Fibroblast of skin of left quadriceps (primary cell): Measurements from ENCODE around the gene INTS1.
"Not testable (repeated sequence)": the region's sequence is repeated elsewhere in the genome, so short reads cannot be mapped to it uniquely, and the experiment has no call there.

Source experiments
- DNase-seq, 2 experiments: peaks; one replicate each; pipeline ENCODE4 v3.0.0-alpha.2; 2013; ENCODE audit warnings: low read depth in 2 of 2

Gene INTS1

DNA sequence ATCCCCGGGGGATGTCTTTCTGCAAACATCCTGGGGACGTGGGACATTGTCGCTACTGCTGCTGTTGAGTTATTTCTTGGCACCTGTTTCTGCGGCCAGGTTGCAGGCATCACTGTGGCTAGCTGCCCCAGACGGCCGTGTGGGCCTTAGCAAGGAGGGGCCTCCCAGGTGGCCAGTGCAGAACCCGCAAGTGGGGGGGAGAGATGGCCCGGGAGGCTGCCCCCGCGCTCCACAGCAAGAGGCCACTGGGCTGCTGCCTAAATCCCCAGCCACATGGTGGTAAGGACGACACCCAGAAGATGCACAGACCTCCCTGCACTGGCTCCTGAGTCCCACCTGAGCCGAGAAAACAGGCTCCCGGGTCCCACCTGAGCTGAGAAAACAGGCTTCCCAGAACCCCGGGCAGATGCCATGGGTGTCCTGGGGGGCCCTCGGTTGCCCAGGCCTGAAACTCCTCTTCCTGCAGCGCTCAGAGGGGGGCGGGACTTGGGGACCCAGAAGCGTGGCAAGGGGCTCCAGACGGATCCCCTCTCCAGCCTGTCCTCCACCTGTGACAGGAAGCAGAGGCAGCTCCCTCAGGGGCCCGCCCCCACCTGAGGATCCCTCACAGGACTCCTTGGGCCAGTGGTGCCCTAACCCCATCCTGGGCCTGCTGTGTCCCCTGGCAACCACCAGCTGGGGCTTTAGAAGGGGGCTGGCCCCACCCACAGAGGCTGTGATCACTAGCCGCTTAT, 25.4 kb upstream of the INTS1 start:
- DNase-seq: no peak

DNA sequence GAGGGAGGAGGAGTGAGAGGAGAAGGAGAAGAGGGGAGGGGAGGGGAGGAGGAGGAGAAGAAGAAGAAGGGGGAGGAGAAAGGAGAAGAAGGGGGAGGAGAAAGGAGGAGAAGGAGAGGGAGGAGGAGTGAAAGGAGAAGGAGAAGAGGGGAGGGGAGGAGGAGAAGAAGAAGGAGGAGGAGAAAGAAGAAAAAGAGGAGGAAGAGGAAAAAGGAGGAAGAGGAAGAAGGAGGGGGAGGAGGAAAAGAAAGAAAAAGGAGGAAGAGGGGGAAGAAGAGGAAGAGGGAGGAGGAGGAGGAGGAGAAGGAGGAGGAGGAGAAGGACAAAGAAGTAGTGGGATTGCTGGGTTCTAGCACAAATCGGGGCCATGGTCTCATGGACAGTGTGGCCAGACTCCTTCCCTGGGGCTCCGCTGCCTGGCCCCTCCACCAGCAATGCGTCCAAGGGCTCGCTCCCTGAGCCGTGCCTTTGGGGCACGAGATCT, 22.1 kb upstream of the INTS1 start:
- no peak for DNase-seq

DNA sequence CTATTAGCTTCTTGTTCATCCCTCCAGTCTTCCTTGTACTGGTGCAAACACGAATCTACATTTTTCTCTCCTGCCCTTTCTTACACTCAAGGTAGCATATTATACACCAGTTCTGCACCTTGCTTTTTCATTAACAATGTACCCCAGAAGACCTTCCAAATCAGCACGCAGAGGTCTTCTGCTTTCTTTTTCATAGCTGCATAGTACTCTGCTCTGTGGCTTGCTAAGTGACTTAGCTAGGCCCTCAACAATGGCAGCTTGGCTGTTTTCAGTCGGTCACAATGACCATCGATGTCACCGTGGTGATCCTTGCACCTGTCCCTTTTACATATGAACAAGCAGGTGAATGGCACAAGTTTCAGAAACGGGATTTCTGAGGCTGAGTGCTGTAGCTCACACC, 21.2 kb upstream of the INTS1 start:
- no peak for DNase-seq

DNA sequence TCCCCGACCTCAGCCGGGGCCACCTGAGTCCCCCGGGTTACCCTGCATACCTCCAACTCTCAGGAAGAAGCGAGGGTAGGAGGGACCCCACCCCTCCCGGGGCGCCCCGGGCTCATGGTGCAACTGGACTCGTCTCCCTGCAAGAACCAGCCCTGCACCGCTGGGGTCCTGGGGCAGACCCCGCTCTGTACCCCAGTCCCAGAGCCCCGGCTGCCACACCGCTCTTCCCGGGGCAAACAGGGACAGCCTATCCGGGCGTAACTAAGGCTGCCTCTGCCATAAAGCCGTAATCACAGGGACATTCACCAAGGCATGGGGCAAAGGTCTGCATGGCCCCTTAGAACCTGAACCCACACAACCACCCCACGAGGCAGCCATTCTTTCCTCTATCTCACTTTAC, 19.7 kb upstream of the INTS1 start:
- DNase-seq: no peak

DNA sequence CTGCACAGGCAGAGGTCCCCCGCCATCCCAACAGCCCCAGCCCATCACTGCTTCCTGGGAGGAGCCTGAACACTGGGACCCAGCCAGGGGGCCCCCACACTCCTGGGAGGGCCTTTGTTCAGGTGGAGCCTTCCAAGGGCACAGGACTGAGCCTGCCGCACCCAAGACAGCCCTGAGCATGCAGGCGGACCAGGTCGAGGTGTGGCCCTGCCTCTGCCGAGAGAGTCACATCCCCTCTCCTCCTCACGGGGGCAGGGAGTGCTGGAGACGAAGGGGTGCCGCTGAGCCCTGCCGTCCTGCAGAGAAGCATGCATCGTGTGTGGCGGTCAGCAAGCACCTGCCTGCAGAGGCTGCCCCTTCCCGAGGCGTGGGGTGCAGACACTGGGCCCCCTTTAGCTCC, 19.0 kb upstream of the INTS1 start:
- no peak for DNase-seq

DNA sequence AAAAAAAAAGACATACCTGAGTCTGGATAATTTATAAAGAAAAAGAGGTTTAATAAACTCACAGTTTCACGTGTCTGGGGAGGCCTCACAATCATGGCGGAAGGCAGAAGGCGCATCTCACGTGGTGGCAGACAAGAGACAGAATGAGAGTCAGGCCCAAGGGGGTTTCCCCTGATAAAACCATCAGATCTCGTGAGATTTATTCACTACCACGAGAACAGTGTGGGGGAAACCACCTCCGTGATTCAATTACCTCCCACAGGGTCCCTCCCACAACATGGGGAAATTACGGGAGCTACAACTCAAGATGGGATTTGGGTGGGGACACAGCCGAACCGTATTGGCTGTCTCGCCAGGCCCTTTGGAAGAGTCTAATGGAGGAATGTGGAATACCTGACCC, 17.3 kb upstream of the INTS1 start:
- DNase-seq: no peak

DNA sequence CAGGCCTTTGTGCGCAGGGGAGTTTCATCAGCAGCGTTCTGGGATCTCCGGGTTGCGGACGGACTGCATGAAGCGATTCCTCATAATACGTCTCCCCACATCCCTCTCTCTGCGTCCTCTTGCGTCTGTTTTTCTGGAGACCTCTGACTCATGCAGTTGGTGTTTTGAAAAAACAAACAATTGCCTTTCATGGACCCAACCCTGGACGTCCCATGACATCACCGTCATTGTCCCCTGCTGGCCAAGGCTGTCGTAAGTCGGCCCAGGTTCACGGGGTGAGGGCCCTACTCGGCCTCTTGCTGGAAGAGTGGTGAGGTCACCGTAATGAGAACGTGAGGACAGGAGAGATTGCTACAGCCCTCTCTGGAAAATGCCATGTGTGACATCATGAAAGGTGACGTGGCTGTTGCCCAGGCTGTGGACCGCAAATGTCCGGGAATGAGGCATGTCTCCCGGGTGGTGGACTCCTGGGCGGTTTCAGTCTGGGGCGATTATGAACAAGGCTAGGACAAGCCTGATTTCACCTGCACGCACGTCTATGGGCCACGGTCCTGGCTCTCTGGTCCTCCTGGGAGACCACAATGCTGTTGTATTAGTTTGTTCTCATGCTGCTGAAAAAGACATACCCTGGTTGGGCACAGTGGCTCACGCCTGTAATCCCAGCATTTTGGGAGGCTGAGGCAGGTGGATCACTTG, 16.5 kb upstream of the INTS1 start:
- no peak for DNase-seq

DNA sequence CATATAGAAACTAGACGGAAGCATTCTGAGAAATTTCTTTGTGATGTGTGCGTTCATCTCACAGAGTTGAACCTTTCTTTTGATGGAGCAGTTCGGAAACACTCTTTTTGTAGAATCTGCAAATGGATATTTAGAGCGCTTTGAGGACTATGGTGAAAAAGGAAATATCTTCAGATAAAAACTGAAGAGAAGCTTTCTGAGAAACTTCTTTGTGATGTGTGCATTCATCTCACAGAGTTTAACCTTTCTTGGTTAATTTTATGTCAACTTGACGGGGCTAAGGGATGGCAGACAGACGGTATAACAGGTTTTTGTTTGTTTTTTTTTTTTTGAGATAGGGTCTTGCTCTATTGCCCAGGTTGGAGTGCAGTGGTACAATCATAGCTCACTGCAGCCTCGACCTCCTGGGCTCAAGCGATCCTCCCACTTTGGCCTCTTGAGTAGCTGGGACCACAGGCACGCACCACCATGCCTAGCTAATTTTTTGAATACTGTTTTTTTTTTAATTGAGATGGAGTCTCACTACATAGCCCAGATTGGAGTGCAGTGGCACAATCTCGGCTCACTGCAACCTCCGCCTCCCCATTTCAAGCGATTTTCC, 15.2 kb upstream of the INTS1 start:
- DNase-seq: not testable (repeated sequence)

DNA sequence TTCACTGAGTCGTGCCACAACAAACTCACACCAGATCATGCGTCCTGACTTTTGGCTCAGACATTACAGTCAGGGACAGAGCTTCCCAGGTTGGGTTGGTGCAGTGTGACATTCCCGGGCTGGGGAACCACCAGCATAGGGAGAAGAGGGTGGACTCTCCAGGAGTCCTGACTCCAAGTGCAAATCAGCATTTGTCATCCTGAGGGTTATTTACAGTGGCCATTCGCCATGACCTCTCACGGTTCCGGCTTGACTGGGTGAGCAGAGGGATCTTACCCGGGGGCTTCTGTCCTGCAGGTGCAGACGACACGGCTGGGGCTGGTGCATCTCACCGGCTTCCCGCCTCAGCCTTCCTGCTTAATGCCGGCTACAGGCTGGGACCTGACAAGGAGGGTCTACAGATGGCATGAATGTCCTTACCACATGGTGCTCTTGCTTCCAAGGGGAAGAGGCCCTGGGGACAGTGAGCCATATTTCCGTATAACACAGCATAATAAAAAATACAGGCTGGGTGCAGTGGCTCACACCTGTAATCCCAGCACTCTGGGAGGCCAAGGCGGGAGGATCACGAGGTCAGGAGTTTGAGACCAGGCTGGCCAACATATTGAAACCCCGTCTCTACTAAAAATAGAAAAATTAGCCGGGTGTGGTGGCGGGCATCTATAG, 12.5 kb upstream of the INTS1 start:
- DNase-seq: no peak

DNA sequence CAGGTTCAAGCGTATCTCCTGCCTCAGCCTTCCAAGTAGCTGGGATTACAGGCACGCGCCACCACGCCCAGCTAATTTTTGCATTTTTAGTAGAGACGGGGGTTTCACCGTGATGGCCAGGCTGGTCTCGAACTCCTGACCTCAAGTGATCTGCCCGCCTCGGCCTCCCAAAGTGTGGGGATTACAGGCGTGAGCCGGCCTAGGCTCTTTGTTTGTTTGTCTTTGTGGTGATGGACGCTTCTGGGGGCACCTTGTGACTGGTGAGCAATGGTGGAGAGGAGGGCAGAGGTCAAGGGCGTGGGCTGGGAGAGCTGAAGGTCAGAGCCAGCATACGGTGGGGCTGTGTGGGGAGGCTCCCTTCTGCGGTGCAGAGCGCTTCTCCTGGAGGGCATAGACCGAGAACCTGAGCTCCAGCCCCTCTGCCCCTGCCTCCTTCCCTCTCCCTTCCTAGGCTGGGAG, 11.3 kb upstream of the INTS1 start:
- not testable (repeated sequence) for DNase-seq

DNA sequence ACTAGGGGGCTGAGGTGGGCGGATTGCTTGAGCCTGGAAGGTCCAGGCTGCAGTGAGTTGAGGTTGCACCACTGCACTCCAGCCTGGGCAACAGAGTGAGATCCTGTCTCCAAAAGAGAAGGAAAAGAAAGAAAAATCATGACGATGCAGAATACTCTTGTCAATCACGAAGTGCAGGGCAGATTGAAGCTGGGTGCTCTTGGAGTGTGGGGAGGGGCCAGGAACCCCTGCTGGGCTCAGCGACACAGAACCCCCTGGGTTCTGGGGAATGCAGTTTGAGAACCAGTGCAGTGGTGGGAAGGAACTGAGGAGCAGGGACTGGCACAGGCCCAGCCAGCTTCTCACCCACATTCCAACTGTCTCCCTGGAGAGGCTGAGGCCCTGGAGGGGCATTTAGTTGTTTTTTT, 10.8 kb upstream of the INTS1 start:
- DNase-seq: no peak

DNA sequence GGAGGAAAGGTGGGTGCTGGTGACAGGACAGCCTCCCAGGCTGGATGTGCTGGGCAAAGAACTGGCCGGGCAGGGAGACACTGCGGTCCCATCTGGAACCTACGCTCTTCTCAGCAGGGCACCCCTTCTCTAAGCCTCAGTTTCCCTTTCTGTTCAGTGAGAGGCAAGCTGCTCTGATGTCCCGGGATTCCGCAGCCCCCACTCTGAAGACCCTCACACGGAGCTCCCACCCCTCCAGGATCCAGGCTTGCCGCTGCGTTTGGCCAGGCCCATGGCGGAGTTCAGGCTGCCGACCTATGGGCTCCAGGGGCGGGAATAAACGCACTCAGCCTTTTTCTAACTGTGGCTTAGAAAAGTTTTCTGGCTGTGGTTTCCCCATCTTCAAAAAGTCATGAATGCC, 10.2 kb upstream of the INTS1 start:
- no peak for DNase-seq

DNA sequence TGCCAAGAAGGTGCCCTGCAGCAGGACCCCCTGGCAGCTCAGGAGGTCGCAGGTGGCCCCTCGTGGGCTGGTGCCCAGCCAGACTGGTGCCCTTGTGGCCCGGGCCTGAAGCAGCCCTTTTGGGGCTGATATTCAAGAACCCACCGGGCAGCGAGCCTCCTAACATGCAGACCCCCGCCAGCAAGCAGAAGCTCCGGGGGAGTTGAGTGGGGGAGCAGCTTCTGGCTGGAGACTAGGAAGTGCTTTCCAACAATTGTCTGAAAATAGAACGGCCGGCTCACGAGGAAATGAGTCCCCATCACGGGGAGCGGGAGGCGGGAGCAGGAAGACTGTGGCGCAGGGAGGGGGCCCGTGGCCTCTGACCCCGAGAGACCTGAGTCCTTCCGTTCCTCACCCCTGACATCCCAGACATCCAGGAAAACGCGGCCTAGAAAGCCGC, 9.5 kb upstream of the INTS1 start:
- DNase-seq: no peak

DNA sequence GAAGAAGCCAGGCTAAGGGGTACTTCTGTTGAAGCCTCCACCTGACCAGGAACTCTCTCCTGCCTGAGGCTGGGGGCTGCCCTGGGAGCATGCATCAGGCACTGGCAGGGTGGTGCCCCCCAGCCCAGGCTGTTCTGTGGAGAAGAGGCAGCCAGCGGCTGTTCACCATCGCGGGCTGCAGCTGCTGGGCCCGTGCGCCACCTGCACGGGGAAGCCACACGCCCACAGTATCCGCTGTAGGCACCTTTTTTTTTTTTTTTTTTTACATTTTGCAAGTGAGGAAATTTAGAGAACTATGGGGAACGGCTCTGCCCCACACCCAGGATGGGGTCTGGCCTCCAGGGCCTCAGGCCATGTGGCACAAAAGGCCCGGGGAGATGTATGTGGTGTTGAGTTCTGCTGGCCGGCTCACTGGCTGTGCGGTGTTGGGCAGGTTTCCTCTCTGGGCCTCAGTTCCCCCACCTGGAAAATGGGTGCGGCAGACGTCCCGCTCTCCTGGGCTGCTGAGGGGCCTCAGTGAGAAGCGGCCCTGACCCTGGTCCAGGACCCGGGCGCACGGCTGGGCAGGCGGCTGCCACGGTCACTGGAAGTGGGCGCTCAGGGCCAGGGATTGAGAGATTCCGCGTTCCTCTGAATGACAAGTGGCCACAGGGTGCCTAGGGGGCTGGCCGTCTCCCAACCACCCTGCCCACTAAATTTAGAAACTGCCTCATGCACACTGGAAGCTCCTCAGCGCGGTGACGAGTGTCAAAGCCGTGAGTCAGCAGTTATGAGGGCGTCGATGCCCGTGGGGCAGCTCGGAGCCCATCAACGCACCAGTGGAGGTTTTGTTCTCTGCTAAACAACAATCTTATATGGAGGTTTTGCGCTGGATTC, 8.8 kb upstream of the INTS1 start:
- no peak for DNase-seq

DNA sequence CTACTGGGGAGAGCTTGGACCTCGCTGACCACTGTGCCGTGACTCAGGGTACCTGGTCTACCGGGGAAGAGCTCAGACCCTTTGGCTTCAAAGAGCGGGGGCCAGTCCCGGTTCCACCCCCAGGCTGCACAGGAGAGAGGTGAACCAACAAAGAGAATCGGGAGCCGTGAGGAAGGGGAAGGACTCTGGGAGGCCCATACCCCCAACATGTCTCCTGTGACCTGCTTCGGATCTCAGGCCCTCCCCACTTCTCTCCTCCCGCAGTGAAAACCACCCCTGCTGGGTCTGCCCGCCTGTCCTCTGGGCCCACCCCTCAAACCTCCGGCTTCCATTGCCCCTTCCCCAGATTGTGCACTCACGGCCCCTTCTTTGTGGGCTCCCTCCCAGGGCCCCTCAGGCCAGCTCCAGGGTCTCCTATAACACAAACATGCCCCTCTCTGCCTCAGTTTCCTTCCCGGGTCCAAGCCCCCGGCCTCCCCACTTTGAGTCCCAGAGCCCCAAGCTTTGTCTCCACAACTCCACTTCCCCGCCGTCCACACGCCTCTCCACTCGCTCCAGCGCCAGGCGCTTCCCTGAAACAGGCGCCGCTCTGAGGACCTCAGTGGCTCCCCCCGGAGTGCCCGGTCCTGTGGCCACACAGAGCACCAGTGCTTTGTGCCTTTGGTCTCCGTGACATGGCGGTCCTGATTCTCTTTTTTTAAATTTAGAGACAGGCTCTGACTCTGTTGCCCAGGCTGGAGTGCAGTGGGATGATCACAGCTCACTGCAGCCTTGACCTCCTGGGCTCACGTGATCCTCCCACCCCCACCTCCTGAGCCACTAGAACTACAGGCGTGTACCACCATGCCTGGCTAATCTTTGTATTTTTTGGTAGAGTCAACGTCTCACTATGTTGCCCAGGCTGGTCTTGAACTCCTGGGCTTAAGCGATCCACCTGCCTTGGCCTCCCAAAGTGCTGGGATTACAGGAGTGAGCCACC, 7.5 kb upstream of the INTS1 start:
- no peak for DNase-seq

DNA sequence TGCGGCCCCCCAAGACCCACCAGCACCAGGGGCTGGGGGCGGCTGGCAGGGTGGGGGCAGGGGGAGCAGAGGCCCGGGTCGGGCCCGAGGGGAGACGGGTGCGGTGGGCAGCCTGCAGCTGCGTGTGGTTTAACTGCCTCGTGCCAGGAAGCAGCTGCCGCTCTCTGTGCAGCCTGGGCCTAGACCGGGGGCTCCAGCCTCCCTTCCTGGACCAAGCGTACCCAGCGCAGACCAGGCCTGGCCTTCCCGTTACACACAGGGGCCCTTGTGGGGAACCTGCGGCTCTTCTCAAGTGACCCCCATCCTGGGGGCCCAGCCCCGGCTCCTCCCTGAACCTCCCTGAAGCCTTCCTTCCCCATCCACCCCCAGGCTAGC, 6.6 kb upstream of the INTS1 start:
- no peak for DNase-seq

DNA sequence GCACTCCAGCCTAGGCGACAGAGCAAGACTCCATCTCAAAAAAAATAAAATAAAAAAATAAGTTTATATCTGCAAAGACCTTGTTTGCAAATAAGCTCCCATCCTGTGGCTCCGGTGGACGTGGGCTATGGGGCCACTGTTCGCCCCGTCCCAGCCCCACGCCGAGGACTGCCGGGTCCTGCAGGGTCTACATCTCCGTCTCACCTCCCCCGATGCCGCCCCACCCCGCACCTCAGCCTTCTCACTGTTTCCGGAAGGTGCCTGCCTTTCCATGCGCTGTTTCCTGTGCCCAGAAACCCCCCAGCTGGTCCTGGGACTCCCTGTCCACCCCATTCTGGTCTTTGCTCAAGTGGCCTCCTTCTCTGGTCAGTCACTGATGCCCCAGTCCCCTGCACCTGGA, 5.0 kb upstream of the INTS1 start:
- DNase-seq: no peak

DNA sequence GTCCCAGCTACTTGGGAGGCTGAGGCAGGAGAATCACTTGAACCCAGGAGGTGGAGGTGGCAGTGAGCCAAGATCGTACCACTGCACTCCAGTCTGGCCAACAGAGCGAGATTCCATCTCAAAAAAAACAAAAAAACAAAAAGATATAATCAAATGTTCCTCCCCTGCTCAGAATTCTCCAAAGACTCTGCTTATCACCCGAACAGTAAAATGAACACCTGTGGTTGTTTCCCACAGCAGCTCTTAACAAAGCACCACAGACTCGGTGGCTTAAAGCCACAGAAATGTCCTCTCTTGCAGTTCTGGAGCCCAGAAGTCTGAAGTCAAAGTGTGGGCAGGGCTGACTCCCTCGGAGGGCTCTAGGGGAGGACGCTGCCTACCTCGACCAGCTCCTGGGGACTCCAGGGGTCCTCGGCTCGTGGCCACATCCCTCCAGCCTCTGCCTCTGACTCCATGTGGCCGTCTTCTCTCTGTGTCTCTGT, 4.1 kb upstream of the INTS1 start:
- no peak for DNase-seq

DNA sequence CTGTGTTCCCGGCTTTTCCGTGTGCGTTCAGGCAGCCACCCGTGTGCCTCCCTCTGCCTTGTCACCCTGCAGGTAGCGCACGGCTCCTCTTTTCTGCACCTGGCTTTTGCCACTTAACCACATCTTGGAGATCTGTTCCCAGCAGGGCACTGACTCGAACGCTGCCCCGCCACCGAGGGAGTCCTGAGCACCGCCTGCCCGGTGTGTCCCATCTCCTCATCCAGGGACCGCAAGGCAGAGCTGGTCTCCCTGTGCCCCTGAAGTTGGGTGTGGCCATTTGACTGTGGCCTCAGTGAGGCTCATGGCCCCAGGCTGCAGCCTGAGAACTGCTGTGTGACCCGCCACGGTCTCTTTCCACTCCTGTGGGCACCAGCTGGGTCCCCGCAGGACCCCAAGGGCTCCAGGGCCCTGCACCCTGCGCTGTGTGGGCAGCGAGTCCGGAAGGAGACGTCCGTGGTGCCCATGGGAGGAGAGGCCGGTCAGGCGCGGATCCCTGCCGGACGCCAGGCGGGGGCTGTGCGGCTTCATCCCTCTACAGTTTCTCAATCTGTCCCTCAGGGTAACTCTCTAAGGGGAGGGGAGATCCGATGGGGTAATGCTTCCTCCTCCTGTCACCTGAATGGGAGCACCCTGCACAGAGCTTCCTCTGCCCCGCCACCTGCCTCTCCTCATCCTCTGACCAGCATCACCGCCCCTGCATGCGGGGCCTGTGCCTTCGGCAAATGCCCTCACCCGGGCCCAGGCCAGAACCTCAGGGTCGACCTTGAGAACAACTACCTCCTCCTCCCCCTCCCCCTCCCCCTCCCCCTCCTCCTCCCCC, 1.8 kb upstream of the INTS1 start:
- no peak for DNase-seq
